Sigmoid colon (tissue), 7 donors: ENCODE data around the gene ADAMTSL1. TPM values are rescaled to one million over a fixed set of nuclear protein-coding genes. Genes with fewer than 3 reads are reported as not detected.
A peak's percentile ranks its signal among the peaks of the same experiment; 100 is the strongest.

Source experiments
- DNase-seq: peaks from one replicate; pipeline ENCODE4 v3.0.0-alpha.2; 2019
- H3K27ac ChIP-seq, 4 donors: fragments of 200-600 bp; sonication (generic); one replicate each; pipeline ENCODE4 v1.5.1; 2016 to 2019; ENCODE audit warnings: mild to moderate bottlenecking in 1 of 4
- H3K27me3 ChIP-seq, 3 donors: fragments of 200-600 bp; sonication (generic); one replicate each; pipeline ENCODE4 v1.5.1; 2019; ENCODE audit warnings: mild to moderate bottlenecking in 1 of 3
- H3K36me3 ChIP-seq, 4 donors: fragments of 200-600 bp; sonication (generic); one replicate each; pipeline ENCODE4 v1.5.1; 2016 to 2019
- H3K4me1 ChIP-seq, 4 donors: fragments of 200-600 bp; sonication (generic); one replicate each; pipeline ENCODE4 v1.5.1; 2017 to 2019
- H3K4me3 ChIP-seq, 4 donors: fragments of 200-600 bp; sonication (generic); one replicate each; pipeline ENCODE4 v1.5.1; 2017 to 2019; ENCODE audit warnings: mild to moderate bottlenecking in 2 of 4, moderate library complexity in 1 of 4
- H3K9me3 ChIP-seq, 4 donors: fragments of 200-600 bp in 3 of 4; sonication (generic) in 3 of 4; one replicate each; pipeline versions ENCODE4 v1.5.1 to v1.6.1; 2013 to 2019
- CTCF ChIP-seq, 4 experiments: fragments of 450-650 bp in 3 of 4; fragments of 200-600 bp in 1 of 4; IDR thresholded peaks; one replicate each; pipeline ENCODE4 v1.5.1; 2016 to 2019; ENCODE audit warnings: antibody characterized with exemption in 4 of 4, mild to moderate bottlenecking in 3 of 4, moderate library complexity in 2 of 4
- EP300 ChIP-seq, 4 donors: sonication (generic); formaldehyde crosslinking; IDR thresholded peaks; one replicate each; pipeline ENCODE4 v1.6.1; 2017; ENCODE audit warnings: antibody characterized with exemption in 4 of 4
- POLR2A ChIP-seq, 2 donors: fragments of 450-650 bp; IDR thresholded peaks; one replicate each; pipeline ENCODE4 v1.6.1; 2016; ENCODE audit warnings: antibody characterized with exemption in 2 of 2, mild to moderate bottlenecking in 2 of 2, moderate library complexity in 2 of 2
- POLR2AphosphoS5 ChIP-seq, 4 donors: sonication (generic); formaldehyde crosslinking; IDR thresholded peaks; one replicate each; pipeline ENCODE4 v1.6.1; 2017; ENCODE audit warnings: antibody characterized with exemption in 4 of 4
- WGBS, 2 donors: extraction: QIAGEN DNeasy Blood & Tissue Kit; methylation state at CpG; one replicate each; pipeline ENCODE4 v1.1.7; 2013; 5-methylcytosine and 5-hydroxymethylcytosine counted together
- intact Hi-C: fragments of 100-400 bp; cut with DNase I; formaldehyde crosslinking; loops from one replicate; pipeline ENCODE4 v1.15.1; 2023
- polyA plus RNA-seq, 3 donors: library from polyadenylated mRNA; stranded (reverse); fragments of 200-250 nt; gene quantifications; one replicate each; pipeline ENCODE4 v1.2.3, GENCODE V29; 2013
- total RNA-seq, 4 donors: library from RNA; depleted of rRNA; stranded (reverse); fragments of >200 nt; gene quantifications; one replicate each; pipeline ENCODE4 v1.1.0, GENCODE V29; 2016
- donor health status: healthy with polysubstance abuse.
- donor health status: Bipolar disorder and iron deficiency.
- donor health status: healthy.

The ADAMTSL1 gene
- total and polyA plus RNA-seq, 7 donors: 1.4 to 13.6 (median 6.5) TPM

- peak overlapping the region in 1 of 4 donors; percentile 17 for H3K27ac ChIP-seq
- H3K9me3 ChIP-seq: no peaks in the 10 kb centered on the region
- intact Hi-C loops: no loop called here
- H3K4me1 ChIP-seq: peaks cover 0 to 16% (median 10%) of the 10 kb centered on the region in 4 donors
- H3K4me3 ChIP-seq: no peak overlapping the region
- TF ChIP-seq POLR2A (IDR thresholded peaks at IDR 0.05) (no peak), POLR2AphosphoS5 (IDR thresholded peaks at IDR 0.05) (no peak), EP300 (IDR thresholded peaks at IDR 0.05) (no peak), CTCF (IDR thresholded peaks at IDR 0.05) (no peak)
- no peak for DNase-seq
- no peaks in the 10 kb centered on the region for H3K27me3 ChIP-seq
- 49 to 62% methylated on average over 3 of the region's 3 CpGs for WGBS, 2 donors
- no peaks in the 10 kb centered on the region for H3K36me3 ChIP-seq
Measured at GRCh38 chr9:18472435-18472834, 1.5 kb upstream of the ADAMTSL1 start.

DNA sequence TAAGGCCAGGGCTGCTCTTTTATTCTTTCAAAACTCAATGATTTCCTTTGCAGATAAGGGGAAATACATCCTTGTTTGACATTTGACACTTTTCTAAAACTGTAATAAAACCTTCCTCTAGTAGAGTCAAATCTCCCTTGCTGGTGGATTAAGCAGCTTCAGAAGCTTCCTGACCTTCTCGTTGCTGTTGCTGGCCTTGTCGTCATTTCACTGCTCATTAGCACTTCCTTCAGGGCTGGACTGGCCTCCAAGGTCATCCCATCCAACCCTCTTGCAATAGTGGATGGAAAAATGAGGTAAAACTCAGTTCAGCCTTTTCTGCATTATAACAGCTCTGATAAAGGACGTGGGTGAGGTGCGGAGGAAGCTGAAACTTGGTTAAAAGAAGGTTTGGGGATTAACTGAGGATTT, 1.1 kb upstream of the ADAMTSL1 start:
- intact Hi-C loops: no loop called here
- no peak for DNase-seq
- WGBS, 2 donors: 55 to 73% methylated on average over 4 of the region's 4 CpGs

DNA sequence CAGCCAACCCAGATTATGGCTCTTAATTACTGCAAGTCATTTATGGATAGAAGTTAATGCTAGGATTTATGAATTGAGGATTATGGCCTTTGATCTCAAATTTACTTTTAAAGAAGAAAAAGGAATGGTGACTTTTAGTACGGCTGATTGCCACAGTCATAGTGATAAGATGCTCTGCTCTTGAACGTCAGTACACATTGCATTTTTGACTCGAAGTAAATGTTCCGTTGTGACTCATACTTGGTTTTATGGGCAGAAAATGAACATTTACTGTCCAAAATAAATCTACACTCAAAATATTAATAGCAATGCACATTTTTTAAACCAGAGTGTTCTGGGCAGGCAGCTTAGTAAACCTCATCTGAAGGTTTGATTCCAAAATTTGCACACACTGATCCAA, 830 bp downstream of the ADAMTSL1 start:
- no peaks in the 10 kb centered on the region for H3K27me3 ChIP-seq
- intact Hi-C loops: no loop called here
- WGBS, 2 donors: 47 to 54% methylated on average over 4 of the region's 4 CpGs
- H3K36me3 ChIP-seq: no peaks in the 10 kb centered on the region
- H3K27ac ChIP-seq: peak overlapping the region in 2 of 4 donors; percentile 51 to 62
- H3K4me3 ChIP-seq: peak overlapping the region in 1 of 4 donors; percentile 43
- no peak for TF ChIP-seq POLR2AphosphoS5 (IDR thresholded peaks at IDR 0.05)
- TF ChIP-seq POLR2A (IDR thresholded peaks at IDR 0.05): no peak
- TF ChIP-seq EP300 (IDR thresholded peaks at IDR 0.05): no peak
- no peak for TF ChIP-seq CTCF (IDR thresholded peaks at IDR 0.05)
- H3K9me3 ChIP-seq: no peaks in the 10 kb centered on the region
- no peak for DNase-seq
- peaks cover 0 to 16% (median 10%) of the 10 kb centered on the region in 4 donors for H3K4me1 ChIP-seq

More for the DNA sequence above, 1.1 kb upstream of the ADAMTSL1 start:
- no peaks in the 10 kb centered on the region for H3K36me3 ChIP-seq
- no peaks in the 10 kb centered on the region for H3K9me3 ChIP-seq
- peak overlapping the region; percentile 17 to 62 (median 54) for H3K27ac ChIP-seq
- TF ChIP-seq EP300 (IDR thresholded peaks at IDR 0.05): no peak
- no peak for TF ChIP-seq POLR2A (IDR thresholded peaks at IDR 0.05)
- no peak for TF ChIP-seq CTCF (IDR thresholded peaks at IDR 0.05)
- no peak for TF ChIP-seq POLR2AphosphoS5 (IDR thresholded peaks at IDR 0.05)
- no peak overlapping the region for H3K4me3 ChIP-seq
- H3K4me1 ChIP-seq: peaks cover 0 to 16% (median 10%) of the 10 kb centered on the region in 4 donors
- no peaks in the 10 kb centered on the region for H3K27me3 ChIP-seq

DNA sequence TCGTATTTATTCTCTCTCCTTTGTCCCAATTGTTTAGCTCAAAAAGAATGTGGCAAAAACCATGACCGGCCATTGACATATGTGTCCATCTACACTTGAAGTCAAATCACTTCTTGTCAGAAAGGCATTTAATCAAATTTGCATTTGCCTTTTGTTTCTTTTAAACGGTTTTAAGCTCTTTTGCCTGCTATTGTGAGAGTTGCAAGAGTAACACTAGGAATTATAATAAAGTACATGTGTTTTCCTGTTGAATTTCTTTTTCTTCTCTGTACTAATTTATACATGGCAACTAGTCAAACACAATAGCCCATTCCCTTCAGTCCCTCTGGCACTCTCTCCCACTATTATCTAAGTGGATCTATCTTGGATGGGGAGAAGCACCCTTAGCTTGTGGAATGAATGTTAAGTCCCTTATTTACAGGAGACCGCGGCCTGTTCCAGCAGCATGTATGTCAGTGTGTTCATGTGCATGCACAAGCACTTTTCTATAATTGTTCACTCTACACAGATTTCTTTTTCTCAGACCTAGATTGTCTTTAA, 3.2 kb downstream of the ADAMTSL1 start:
- intact Hi-C loops: no loop called here
- no peak for DNase-seq
- TF ChIP-seq POLR2AphosphoS5 (IDR thresholded peaks at IDR 0.05) (no peak), EP300 (IDR thresholded peaks at IDR 0.05) (no peak), CTCF (IDR thresholded peaks at IDR 0.05) (no peak), POLR2A (IDR thresholded peaks at IDR 0.05) (no peak)
- no peaks in the 10 kb centered on the region for H3K9me3 ChIP-seq
- H3K27ac ChIP-seq: no peak overlapping the region
- 82 to 92% methylated on average over 5 of the region's 5 CpGs for WGBS, 2 donors
- H3K4me3 ChIP-seq: no peak overlapping the region
- peaks cover 0 to 16% (median 10%) of the 10 kb centered on the region in 4 donors for H3K4me1 ChIP-seq
- H3K36me3 ChIP-seq: no peaks in the 10 kb centered on the region
- no peaks in the 10 kb centered on the region for H3K27me3 ChIP-seq

GRCh38 chr9:18477719-18478118, 3.8 kb downstream of the ADAMTSL1 start:
- intact Hi-C loops: no loop called here
- H3K4me3 ChIP-seq: no peak overlapping the region
- no peaks in the 10 kb centered on the region for H3K27me3 ChIP-seq
- DNase-seq: no peak
- TF ChIP-seq POLR2A (IDR thresholded peaks at IDR 0.05) (no peak), POLR2AphosphoS5 (IDR thresholded peaks at IDR 0.05) (no peak), CTCF (IDR thresholded peaks at IDR 0.05) (no peak), EP300 (IDR thresholded peaks at IDR 0.05) (no peak)
- H3K4me1 ChIP-seq: peaks cover 0 to 16% (median 10%) of the 10 kb centered on the region in 4 donors
- no peaks in the 10 kb centered on the region for H3K9me3 ChIP-seq
- H3K27ac ChIP-seq: no peak overlapping the region
- H3K36me3 ChIP-seq: no peaks in the 10 kb centered on the region
